HG03520 (cell line): ENCODE measurements around the gene SERINC1.
"Not testable (repeated sequence)": the region's sequence is repeated elsewhere in the genome, so short reads cannot be mapped to it uniquely, and the experiment has no call there.

ENCODE experiments used
- ATAC-seq: cut with Tn5 transposase; IDR thresholded peaks from one replicate; pipeline ENCODE4 v1.9.1; 2021; ENCODE audit warnings: mild to moderate bottlenecking, moderate library complexity; ENCODE audit not compliant: unreplicated experiment

SERINC1 gene

GRCh38 chr6:122471107-122472021 lies at the start of gene SERINC1:
TSS of gene SERINC1 (minus strand) at chr6:122471807. CDS start at chr6:122471737, 70 bp downstream.
- peak; percentile 99 for ATAC-seq

GRCh38 chr6:122511193-122511924 lies 39.8 kb upstream of the SERINC1 start:
- ATAC-seq = no peak

GRCh38 chr6:122505170-122505569 lies 33.6 kb upstream of the SERINC1 start:
- ATAC-seq = not testable (repeated sequence)

DNA sequence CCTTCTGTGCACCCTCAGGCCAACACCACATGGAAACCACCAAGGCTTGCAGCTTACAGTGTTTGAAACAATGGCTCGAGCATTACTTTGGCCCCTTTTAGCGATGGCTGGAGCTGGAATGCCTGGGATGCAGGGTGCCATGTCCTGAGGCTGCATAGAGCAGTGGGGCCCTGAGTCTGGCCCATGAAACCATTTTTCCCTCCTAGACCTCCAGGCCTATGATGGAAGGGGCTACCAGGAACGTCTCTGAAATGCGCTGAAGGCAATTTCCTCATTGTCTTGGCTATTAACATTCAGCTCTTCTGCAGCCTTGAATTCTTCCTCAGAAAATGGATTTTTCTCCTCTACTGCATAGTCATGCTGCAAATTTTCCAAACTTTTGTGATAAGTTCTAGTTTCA lies 29.9 kb upstream of the SERINC1 start:
- ATAC-seq = no peak

DNA sequence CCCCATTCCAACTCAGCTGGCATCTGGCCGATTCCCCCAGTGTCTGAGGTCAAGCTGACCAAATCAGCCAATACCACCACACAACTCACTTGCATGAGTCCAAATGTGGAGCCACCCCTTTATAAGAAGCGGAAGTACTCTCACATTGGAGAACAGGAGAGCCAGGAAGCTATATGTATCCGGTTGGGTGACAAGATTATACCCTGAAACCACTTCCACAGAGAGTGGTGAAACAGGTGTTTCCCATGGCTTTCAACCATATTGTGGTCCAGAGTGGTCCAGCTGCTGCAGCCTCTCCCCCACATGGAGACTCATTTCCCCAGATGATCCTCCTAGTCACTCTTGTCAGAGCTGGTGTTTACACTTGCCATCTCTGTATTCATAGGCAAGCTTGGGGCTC lies 24.0 kb upstream of the SERINC1 start:
- ATAC-seq = no peak

GRCh38 chr6:122494665-122495272 lies 23.2 kb upstream of the SERINC1 start:
- ATAC-seq = no peak

DNA sequence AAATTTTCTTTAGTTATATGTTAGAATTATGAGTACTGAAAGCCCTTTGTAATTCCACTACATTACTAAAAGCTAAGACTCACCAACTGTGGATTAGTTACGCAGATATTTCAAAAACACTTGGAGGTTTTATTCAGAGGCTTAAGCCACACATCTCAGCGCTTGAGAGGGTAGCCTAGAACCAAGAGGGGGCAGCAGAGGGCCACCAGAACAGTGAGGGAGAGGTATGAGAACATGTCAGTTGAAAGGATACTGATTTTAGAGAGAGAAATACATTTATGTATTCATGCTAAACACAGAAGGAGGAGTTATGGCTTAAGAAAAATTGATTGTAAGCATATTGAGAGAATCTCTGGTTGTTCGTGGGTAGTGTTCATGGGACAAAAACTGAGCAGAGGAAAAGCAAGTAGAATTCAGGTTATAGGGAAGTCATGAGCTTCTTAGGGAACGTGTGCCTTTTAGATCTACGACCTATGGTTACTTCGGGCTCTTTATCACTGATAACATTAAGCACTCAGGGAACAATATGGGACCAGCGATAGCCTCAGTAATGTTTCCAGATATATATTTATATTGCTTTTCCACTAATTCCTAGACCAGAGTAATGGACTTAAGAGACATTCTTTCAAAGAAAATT lies 20.4 kb upstream of the SERINC1 start:
- peak; percentile 98 for ATAC-seq

DNA sequence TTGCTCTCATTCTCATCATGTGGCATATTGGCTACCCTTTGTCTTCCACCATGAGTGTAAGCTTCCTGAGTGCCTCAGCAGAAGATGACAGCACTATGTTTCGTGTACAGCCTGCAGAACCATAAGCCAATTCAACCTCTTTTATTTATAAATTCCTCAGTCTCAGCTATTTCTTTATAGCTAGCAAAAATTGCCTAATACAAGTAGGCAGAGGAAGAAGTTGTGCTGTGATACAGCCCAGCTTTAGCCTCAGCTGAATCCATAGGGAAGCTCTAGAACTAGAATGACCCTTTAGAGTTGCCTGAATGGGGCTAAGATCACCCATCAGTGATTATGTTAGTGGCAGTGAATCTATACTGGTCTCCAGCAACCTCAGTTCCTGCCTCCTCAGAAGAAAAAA lies 19.0 kb upstream of the SERINC1 start:
- no peak for ATAC-seq

- ATAC-seq = peak; percentile 76
Observed at GRCh38 chr6:122484760-122485159, 13.2 kb upstream of the SERINC1 start.

DNA sequence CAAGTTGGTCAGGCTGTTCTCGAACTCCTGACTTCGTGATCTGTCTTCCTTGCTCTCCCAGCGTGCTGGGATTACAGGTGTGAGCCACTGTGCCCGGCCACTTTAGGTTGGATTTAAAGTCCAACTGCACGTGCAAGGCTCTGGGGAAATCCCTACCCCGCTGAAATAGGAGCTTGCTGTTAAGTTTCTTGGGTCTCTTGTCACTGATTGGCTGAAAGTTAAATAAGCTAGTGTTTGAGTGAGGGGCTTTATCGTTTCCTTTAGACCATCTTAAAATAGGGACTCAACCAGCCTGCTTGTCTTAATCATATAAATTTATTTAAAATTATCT lies 11.1 kb upstream of the SERINC1 start:
- no peak for ATAC-seq

GRCh38 chr6:122476131-122476530 lies 4.5 kb upstream of the SERINC1 start:
- ATAC-seq = no peak

DNA sequence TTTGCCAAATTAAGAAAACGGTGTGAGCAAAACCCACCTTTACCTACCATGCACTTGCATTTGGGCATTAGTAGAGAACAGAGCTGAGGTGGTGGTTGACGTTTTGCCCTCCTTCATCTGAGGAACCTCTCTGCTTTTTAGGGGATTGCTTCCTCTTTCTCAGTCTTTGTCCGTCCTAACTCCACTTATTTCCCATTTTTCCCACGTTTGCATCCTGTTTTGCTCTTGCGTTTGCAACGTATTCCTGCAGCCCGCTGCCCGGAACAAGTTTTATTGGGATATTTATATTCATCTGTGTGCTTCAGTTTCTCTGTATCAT lies 374 bp upstream of the SERINC1 start:
- ATAC-seq = peak; percentile 52

DNA sequence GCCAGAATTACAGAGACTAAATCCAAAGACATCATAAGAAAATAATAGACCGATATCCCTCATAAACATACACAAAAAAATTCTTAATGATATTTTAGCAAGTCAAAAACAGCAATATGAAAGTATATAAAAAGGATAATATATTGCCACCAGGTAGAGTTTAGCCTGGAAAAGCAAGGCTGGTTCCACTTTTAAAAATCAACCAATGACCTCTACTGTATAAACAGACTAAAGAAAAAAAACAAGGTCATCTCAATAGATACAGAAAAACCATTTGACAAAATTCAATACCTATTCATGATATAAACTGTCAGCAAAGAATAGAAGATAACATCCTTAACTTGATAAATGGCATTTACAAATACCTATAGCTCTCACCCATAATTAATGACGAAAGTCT lies 9.7 kb downstream of the SERINC1 start:
- no peak for ATAC-seq

- not testable (repeated sequence) for ATAC-seq
Observed at GRCh38 chr6:122459865-122460416, 11.7 kb downstream of the SERINC1 start.

GRCh38 chr6:122459240-122459639 lies 12.4 kb downstream of the SERINC1 start:
- ATAC-seq = no peak

DNA sequence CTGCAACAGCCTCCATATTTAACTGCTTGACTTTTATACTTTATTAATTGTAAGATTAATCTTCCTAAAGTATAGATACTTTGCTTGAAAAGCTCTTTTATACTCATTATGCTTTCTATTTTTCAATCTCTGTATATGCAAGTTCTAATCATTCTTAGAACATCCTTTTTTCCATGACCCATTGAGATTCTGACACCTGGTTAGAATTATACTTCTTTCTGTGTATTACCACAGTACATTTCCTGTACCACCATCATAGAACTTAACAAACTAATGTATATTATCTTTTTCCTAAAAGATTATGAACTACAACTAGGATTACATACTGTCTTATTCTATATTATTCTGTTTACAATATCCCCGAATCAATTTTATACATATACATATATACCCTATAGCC lies 13.5 kb downstream of the SERINC1 start:
- no peak for ATAC-seq

GRCh38 chr6:122455116-122455515 lies 16.5 kb downstream of the SERINC1 start:
- not testable (repeated sequence) for ATAC-seq

DNA sequence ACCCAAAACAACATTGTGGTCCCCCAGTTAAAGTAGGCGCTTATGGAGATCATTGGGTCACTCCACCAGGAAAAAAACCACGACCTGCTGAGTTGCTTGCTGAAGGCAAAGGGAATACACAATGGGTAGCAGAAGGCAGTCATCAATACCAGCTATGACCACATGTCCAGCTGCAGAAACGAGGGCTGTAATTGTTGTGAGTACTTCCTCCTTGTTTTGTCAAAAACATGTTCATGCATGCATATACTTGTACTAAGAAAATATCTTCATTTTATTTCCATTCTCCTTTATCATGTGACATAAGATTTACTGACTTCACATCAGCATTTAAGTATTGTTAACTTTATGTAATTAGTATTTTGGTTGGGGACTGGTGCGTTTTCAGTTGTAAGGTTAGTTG lies 16.9 kb downstream of the SERINC1 start:
- no peak for ATAC-seq

DNA sequence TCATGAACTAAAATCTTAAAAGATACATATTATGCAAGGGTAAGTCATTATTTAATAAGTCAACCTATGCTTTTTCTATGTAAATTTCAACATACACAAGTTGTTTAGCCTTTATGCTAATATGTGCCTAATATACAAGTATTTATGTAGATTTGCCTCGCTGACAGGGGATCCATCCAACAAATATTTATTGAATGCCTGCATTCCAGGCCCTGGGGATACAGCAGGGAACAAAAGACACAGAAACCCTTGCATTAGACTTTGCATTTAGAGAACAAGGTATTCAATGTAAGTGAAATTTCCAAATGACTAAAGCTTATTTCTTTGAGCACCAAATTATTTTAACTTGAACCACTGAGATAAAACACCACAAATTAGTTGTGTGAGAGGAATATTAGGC lies 19.1 kb downstream of the SERINC1 start:
- ATAC-seq = no peak

GRCh38 chr6:122449069-122449468 lies 22.5 kb downstream of the SERINC1 start:
- no peak for ATAC-seq

GRCh38 chr6:122445274-122445673 lies 26.3 kb downstream of the SERINC1 start:
- ATAC-seq = no peak
